ENCODE results near the gene CLCNKB.

GRCh38 chr1:16061266-16061665 is 17.7 kb downstream of the CLCNKB start:
- no peak for TF ChIP-seq CTCF (IDR thresholded peaks at IDR 0.05)
- no peak for TF ChIP-seq POLR2A (IDR thresholded peaks at IDR 0.05)

Measured in vagina (tissue), 2 donors.